HG02798 (cell line): ENCODE measurements around the gene BCL11B.

ENCODE experiments used
- ATAC-seq: cut with Tn5 transposase; IDR thresholded peaks from one replicate; pipeline ENCODE4 v1.9.1; 2021; ENCODE audit warnings: mild to moderate bottlenecking; ENCODE audit not compliant: unreplicated experiment, poor library complexity

The BCL11B gene

GRCh38 chr14:99146616-99147365 lies 125.2 kb downstream of the BCL11B start:
- no peak for ATAC-seq

DNA sequence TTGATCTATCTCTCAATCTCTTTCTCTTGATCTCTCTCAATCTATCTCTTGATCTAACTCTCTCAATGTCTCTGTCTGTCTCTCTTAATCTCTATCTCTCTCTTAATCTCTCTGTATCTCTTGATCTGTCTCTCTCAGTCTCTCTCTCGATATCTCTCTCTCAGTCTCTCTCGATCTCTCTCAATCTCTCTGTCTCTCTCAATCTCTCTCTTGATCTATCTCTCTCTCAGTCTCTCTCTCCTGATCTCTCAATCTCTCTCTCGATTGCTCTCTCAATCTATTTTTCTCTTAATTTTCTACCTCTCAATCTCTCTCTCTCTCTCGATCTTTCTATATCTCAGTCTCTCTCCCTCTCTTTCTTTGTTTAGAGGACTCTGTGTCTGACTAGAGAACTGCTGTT lies 126.7 kb downstream of the BCL11B start:
- ATAC-seq, result no peak

GRCh38 chr14:99143793-99144192 lies 128.2 kb downstream of the BCL11B start:
- no peak for ATAC-seq

DNA sequence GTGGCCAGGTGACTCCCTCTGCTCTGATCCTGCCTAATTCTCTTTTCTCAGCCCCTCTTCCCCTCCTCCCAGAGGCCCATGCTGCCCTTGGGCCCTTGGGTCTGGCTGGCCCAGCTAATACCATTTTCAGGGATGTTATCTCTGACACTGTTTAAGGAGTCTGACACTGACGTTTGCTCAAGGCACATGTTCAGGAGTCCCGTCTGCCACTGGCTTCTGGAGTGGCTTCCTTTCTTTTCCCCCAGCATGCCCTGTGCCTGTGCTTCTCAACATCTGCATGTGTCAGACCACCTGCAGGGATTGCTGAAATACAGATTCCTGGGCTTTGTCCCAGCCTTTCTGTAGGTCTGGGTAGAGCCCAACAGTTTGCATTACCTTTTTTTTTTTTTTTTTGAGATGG lies 128.9 kb downstream of the BCL11B start:
- ATAC-seq, result no peak

GRCh38 chr14:99141236-99141635 lies 130.8 kb downstream of the BCL11B start:
- no peak for ATAC-seq

DNA sequence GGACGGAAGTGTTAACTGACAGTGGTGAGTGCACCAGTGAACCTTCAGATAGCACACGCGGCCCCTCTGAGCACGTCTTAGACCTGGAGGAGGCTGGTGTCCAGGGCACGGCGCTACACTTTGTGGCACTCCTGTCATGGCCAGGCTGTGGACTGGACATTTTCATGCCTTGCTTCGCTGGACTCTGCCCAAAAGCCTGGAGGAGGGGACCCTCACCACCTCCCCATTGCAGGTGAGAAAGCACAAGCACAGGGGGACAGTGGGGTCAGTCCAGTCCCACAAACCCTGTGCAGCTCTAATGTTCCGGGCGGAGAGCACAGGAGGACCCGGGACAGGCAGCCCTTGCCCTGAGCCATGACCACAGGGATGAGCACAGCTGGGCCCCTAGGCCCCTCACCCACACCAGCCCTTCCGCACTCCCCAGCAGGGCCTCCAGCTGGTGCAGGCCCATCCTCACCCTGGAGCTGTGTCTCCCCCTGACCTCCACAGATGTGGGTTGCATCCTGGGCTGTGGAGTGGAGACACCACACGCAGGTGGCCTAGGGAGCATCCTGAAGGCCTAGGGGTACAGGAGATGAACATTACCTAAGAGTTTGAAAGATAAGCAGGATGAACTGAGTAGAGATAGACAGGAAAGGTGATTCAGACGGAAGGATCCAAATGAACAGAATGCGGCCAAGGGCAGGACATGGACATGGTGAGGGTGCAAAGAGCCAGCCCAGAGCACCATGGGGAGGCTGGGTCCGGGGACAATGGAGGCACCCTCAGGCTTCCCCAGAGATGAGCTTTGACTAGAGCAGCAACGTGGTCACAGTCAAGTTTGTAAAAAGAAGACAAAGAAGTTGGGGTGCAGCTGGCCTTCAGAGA lies 132.8 kb downstream of the BCL11B start:
- ATAC-seq, result no peak

GRCh38 chr14:99137913-99138571 lies 134.0 kb downstream of the BCL11B start:
- ATAC-seq, result no peak

GRCh38 chr14:99137001-99137700 lies 134.8 kb downstream of the BCL11B start:
- ATAC-seq, result no peak

- no peak for ATAC-seq
Observed at GRCh38 chr14:99136401-99136800, 135.6 kb downstream of the BCL11B start.

- ATAC-seq, result no peak
Observed at GRCh38 chr14:99136047-99136400, 136.0 kb downstream of the BCL11B start.

GRCh38 chr14:99134516-99135046 lies 137.4 kb downstream of the BCL11B start:
- ATAC-seq, result no peak

- no peak for ATAC-seq
Observed at GRCh38 chr14:99133636-99134515, 138.1 kb downstream of the BCL11B start.

- no peak for ATAC-seq
Observed at GRCh38 chr14:99132821-99133635, 139.0 kb downstream of the BCL11B start.

GRCh38 chr14:99131632-99132271 lies 140.2 kb downstream of the BCL11B start:
- no peak for ATAC-seq

- no peak for ATAC-seq
Observed at GRCh38 chr14:99129998-99130397, 142.0 kb downstream of the BCL11B start.

DNA sequence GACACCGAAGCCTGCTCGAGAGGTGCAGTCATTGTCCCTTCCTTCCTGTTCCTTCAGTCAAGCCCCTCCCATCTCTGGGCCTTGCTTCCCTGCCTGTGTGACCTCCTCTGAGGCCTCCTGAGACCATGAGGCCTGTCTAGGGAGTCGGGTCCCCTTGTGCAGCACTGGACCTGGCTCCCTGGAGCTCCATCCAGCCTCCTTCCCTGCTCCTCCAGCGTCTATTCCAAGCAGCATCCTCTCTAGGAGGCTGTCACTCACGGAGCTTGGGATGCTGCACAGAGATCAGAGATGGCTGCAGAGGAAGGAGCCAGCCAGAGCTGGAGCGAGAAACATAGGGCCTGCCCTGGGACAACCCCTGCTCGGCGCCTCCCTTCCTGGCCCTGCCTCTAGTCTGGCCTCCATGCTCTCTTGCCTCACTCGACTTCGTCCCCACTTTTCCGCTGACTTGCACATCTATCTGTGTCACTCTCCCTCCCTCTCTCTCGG lies 142.7 kb downstream of the BCL11B start:
- ATAC-seq, result no peak

- no peak for ATAC-seq
Observed at GRCh38 chr14:99128185-99128584, 143.8 kb downstream of the BCL11B start.

- ATAC-seq, result no peak
Observed at GRCh38 chr14:99127651-99128167, 144.3 kb downstream of the BCL11B start.
